A549 (cell line): ENCODE measurements around the gene MAP4K4.
A peak's percentile ranks its signal among the peaks of the same experiment; 100 is the strongest.

ENCODE experiments used
- CEBPB ChIP-seq, 2 experiments: fragments of >200 bp in 1 of 2; sonication (Bioruptor Twin) in 1 of 2; formaldehyde crosslinking in 1 of 2; IDR thresholded peaks; 2 replicates each; pipeline ENCODE4 v1.6.1; 2012 to 2016
- CTCF ChIP-seq: fragments of >200 bp; sonication (Bioruptor Twin); formaldehyde crosslinking; IDR thresholded peaks from 3 replicates; pipeline ENCODE4 v1.5.1; 2016
- EHMT2 ChIP-seq: fragments of 200-600 bp; sonication (generic); IDR thresholded peaks from 2 replicates; pipeline ENCODE4 v1.6.1; 2016; ENCODE audit warnings: antibody characterized with exemption, low read depth, mild to moderate bottlenecking, moderate library complexity
- EP300 ChIP-seq, 2 experiments: fragments of >200 bp; sonication (Bioruptor Twin); formaldehyde crosslinking; IDR thresholded peaks; 2 replicates in 1 of 2; 3 replicates in 1 of 2; pipeline ENCODE4 v1.6.1; 2016 to 2017
- HOXA7 ChIP-seq: fragments of 250-450 bp; sonication (Bioruptor Pico); IDR thresholded peaks from 2 replicates; pipeline ENCODE4 v1.5.0; 2020; ENCODE audit warnings: mild to moderate bottlenecking, moderate library complexity
- JUN ChIP-seq, 2 experiments: fragments of >200 bp; sonication (Bioruptor Twin); formaldehyde crosslinking; IDR thresholded peaks; 2 replicates in 1 of 2; 3 replicates in 1 of 2; pipeline ENCODE4 v1.6.1; 2016 to 2017
- POLR2A ChIP-seq: IDR thresholded peaks from 2 replicates; pipeline ENCODE4 v1.6.1; 2012; ENCODE audit warnings: mild to moderate bottlenecking, low read length
- POLR2AphosphoS2 ChIP-seq: conservative IDR thresholded peaks from 2 replicates; pipeline ENCODE4 v1.6.1; 2012; ENCODE audit warnings: low read length, improper control_type of control experiment, inconsistent platforms
- RAD21 ChIP-seq, 2 experiments: fragments of >200 bp in 1 of 2; sonication (Bioruptor Twin) in 1 of 2; formaldehyde crosslinking in 1 of 2; IDR thresholded peaks in 1 of 2; conservative IDR thresholded peaks in 1 of 2; 2 replicates in 1 of 2; 3 replicates in 1 of 2; pipeline ENCODE4 v1.6.1; 2012 to 2018; ENCODE audit warnings: inconsistent platforms in 1 of 2
- RARB ChIP-seq: fragments of 250-450 bp; sonication (Bioruptor Pico); IDR thresholded peaks from 2 replicates; pipeline ENCODE4 v1.8.0; 2021; ENCODE audit warnings: mild to moderate bottlenecking, moderate library complexity
- RNF2 ChIP-seq: fragments of 200-600 bp; sonication (generic); IDR thresholded peaks from 2 replicates; pipeline ENCODE4 v1.6.1; 2016; ENCODE audit warnings: low read depth, mild to moderate bottlenecking, antibody characterized with exemption, moderate library complexity, borderline replicate concordance
- SMC3 ChIP-seq: fragments of >200 bp; sonication (Bioruptor Twin); formaldehyde crosslinking; IDR thresholded peaks from 3 replicates; pipeline ENCODE4 v1.6.1; 2018; ENCODE audit warnings: inconsistent platforms
- ZFP36 ChIP-seq: fragments of 450-650 bp; IDR thresholded peaks from 2 replicates; pipeline ENCODE4 v1.6.1; 2014; ENCODE audit warnings: borderline replicate concordance; ENCODE audit not compliant: partially characterized antibody
- TF ChIP-seq, protein P1 (sequence below): fragments of 450-650 bp; IDR thresholded peaks from 2 replicates; pipeline ENCODE4 v1.6.1; 2014; ENCODE audit warnings: antibody characterized with exemption

- TF ChIP-seq CTCF (peak; percentile 60), JUN (IDR thresholded peaks at IDR 0.05) (no peak), ZFP36 (no peak), RAD21 (conservative IDR thresholded peaks at IDR 0.05 in 1 of 2, IDR thresholded peaks at IDR 0.05 in 1 of 2) (peak; percentile 54 to 56), HOXA7 (no peak), EP300 (IDR thresholded peaks at IDR 0.05) (no peak), RARB (CRISPR knock-in tag) (no peak), POLR2A (no peak), EHMT2 (no peak), RNF2 (no peak), CEBPB (IDR thresholded peaks at IDR 0.05) (no peak), SMC3 (peak; percentile 52), POLR2AphosphoS2 (no peak)
- TF ChIP-seq, protein P1, sequence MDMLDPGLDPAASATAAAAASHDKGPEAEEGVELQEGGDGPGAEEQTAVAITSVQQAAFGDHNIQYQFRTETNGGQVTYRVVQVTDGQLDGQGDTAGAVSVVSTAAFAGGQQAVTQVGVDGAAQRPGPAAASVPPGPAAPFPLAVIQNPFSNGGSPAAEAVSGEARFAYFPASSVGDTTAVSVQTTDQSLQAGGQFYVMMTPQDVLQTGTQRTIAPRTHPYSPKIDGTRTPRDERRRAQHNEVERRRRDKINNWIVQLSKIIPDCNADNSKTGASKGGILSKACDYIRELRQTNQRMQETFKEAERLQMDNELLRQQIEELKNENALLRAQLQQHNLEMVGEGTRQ, result no peak
Measured at GRCh38 chr2:101823347-101823791, 125.9 kb downstream of the MAP4K4 start.
